GM21390 (cell line): ENCODE data around the gene ADAMTS6.
A peak's percentile ranks its signal among the peaks of the same experiment; 100 is the strongest.
"Not testable (repeated sequence)": the region's sequence is repeated elsewhere in the genome, so short reads cannot be mapped to it uniquely, and the experiment has no call there.

Source experiments
- ATAC-seq: cut with Tn5 transposase; IDR thresholded peaks from one replicate; pipeline ENCODE4 v1.9.1; 2021; ENCODE audit not compliant: unreplicated experiment

The ADAMTS6 gene

DNA sequence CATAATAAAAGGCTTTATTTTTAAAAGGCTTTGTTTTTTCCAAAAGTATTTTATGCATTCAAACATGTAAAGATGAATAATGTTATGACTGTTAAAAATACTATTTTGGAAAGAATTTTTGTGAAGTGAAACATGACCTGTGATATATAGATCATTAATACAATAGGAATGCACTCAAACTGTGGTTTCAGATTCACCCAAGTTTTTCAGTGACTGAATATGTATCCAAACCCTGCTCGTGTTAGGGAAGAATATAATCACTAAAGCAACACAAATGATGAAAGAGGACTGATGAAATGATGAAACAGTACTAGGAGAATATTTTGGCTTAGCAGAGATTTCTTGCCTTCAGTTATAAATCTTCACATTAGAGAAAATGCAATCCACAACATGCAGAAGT is 278.0 kb downstream of the ADAMTS6 start:
- no peak for ATAC-seq

DNA sequence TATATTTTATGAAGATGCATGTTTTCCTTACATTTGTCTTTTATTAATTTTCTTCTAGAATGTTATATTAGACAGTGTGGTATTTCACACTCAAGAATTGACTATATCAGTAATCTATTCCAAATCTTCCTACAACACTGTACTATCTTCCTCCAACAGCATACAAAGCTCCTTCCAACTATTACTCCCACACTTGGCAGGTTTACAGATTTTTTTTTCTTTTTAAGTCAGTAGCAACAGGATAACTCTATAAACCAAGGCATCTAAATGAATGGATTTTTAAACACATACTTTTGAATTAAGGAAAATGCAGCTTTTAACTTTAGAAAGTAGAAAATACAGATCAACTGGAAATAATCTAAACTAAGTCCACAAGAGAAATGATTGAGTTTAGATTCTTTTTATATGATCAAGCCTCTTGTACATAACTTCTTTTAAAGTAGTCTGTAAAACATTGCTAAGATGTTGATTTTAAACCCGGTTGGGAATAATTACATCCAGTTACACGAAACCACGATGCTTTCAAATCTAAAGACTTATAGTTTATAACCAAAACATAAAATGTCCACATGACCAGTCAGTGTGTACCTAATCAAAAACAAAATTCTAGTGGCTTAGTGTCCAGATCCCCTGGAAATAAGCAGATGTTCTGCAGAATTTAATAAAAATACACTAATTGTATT is 281.6 kb downstream of the ADAMTS6 start:
- no peak for ATAC-seq

DNA sequence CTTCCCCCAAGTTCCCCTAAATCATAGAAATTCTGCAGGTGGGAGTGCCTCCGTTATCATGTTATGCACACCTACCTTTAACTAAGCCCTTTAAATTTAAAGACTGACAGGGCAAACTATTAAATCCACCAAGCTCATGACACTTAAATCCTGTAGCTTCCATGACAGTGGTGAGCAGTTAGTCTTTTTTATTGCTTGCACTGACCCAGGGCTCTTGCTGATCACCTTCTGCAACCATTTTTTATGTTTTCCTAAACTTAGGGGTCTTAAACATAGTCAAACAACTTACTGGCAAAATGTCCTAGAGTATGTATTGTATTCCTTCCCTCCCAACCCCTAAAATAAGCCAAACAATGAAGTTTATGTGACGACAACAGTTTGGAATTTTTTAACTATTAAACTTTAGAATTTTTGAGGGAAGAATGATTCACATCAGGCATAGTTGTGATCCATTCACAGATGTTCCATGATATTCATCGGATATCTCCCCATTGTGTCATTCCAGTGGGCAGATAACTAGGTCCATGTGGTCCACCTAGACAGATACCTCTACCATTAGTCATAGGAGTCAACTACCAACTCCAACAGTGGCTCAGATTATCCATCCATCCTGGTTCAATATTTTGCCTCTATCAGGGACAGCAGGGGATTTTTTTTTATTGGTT is 283.1 kb downstream of the ADAMTS6 start:
- no peak for ATAC-seq

DNA sequence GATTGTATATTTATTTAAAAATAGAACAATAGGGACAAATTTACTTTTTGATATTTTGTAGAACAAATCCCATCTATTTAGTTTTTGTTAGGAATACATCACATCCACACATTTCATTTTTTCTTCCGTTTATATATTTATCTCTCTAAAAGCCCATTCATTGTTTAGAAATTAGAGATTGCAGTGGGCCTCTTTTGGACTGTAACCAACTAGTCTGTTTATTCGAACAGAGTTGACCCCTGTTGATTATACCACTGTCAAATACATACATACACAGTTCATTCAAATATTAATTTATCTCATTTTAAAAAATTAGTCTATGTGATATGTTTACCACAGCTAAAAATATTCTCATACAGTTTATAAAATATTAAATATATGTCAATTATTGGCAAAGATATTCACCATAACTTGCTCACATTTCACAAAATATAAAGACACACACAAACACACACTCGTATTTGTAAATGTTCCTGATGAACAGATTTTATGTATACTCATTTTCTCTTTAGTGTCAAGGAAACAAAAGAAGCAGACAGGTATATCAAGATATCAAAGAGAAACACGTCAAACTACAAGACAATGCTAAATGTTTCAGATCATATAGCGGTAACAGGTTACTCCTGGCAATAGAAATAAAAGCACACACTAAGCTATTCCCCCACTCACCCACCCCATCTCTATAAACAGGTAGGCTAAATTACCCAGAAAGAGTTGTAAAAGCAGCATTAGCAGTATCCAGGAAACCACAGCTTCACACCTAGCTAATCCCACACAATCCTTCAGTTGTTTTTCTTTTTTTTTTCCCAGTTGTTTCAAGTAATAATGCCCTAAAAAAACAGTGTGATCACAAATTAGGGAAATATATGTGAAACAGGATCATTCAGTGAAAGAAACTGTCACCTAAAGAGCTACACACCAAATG is 283.9 kb downstream of the ADAMTS6 start:
- no peak for ATAC-seq

DNA sequence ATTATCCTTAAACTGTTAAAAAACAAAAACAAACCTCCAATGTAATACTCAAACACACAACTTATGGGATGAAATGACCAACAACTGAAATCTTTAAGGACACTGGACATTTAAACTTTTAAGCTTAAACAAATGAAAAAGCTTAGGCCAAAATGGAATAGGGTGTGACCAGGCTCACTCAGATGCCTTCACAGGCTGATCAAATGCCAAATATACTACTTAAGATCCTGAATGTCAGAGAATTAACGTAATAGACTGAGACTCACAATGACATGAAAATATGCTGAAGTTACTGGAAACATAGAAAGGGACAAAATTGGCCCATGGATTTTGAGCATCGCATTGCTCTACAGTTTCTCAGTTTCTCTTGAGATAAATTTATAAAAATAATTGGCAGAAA is 286.8 kb downstream of the ADAMTS6 start:
- no peak for ATAC-seq

DNA sequence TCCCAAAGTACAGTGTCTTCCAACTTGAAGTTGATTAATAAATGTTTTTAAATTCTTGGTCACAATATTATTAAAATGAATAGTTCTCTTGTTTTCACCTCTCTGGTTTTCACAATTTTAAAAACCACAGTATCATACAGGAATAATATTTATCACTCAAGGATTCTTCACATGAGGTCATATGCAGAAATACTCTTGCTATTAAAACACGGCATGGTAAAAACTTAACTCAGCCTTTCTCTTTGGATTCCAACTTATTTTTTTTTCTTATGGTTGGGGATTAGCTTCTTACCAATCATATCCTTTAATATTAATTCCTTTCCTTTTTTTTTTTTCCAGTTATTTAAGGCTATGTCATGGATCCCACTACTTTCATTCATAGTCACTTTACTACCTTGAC is 289.4 kb downstream of the ADAMTS6 start:
- no peak for ATAC-seq

DNA sequence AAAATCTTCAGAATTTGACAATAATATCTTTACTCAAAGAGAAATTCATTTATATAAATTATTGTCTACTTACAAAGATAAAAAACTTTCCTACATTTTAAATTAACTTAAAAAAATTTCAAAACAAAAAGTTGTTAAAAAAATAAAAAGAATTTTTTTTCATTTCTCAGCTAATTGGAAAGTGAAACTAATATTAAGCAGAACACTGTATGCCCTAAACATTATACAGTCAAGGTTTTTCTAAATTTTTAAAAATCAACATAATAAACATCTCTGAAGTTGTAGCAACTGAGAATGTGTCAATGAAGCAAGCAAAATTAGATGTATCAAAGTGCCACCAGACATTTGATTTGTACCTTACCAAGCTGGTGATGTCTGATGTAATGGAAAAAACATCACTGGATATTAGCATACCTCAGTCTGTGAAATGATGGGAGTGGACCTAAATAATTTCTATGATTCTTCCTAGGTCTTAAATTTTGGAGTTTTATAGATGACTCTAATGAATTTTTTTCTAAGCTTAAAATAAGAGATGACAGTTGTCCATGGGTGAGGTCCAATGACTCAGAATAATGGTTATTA is 290.1 kb downstream of the ADAMTS6 start:
- ATAC-seq: no peak

DNA sequence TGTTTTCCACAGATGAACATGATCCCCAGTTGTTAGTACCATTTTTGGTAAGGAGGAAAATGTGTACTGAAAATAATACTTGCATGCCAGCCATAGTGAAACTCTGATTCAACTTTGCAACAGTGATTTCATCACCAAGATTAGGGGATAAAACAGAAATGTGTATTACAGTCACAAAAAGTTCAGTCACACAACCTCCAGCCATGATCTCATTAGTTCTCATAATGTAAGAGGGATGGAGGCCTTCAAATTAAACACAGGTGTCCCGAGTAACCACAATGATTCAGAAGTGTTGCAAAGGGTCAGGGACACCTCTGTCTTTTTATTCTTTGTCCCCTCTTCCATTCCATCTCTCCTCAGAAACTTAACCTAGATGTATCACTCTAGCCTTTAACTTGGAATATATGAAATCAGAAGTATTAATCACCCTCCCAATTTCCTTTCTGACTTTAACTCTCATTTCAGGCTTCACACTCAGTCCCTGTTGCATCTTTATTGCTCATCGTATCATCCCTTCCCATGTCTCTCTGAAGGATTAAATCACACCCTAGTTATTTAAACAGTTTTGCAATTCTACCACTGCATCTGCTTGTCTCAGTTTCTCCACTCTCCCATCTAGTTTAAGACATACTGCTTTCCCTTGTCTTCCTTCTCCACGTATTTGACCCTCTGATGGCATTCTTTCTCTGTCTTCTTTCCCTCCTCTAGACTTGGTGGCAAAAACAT is 291.2 kb downstream of the ADAMTS6 start:
- peak; percentile 55 for ATAC-seq

DNA sequence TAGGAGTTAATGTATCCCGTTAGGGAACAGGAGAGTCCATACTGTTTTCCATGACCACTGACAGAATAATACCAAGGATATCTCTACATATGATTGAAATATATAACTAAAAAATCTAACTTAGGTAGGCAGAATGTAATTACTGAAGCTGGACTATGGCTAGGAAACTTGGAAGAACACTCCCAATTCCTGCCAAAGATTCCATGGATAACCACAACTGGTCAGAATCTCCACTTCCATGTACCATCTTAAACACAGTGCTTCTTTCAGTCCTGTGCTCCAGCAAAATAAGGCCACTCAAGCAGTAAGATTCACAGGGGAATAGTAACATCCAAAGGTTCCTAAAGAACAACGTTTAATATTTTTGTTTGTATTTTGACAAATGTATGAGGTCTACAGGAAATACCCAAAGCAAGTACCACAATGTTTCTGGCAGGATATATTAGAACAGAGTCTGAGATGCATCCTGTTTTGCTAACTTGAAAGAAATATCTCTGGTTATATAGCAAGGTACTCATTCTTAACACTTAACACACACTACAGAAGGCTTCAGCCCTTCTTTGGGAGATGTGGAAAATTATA is 295.0 kb downstream of the ADAMTS6 start:
- ATAC-seq: no peak

DNA sequence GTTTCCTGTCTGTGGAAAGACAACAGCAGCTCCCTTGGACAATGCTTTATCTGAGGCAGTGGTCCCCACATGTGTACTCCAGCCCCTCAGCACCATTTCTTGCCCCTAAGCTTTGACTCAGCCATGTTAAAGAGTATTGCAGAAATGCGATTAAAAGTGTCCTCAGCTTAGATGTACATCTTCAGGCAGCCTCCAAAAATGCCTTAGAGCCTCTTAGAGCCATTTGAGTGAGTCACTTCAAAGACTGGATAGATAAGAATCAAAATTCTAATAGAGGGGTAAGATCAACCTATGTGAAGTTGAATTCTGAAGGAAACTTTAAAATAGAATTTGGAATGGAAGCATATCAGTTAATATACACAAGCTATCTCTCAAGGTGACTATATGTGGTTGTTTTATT is 296.3 kb downstream of the ADAMTS6 start:
- no peak for ATAC-seq

DNA sequence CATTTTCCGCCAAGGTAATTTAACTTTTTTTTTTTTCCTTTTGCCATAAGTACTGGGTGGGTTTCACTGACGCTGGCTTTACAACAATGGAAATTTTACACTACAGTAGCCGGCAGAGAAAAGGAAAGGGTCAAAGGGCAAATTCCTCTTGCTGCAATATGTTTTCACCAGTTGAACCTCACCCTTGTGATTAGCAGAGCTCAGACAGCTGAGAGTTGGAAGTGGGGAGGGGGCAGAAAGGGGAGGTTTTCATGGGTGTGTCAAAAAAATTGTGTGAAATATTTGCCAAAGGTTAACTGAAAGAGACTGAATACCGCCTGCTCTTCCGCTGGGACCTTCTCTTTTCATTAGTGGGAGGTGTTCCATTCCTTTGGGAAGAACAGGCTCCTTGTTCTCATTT is 296.9 kb downstream of the ADAMTS6 start:
- ATAC-seq: no peak

DNA sequence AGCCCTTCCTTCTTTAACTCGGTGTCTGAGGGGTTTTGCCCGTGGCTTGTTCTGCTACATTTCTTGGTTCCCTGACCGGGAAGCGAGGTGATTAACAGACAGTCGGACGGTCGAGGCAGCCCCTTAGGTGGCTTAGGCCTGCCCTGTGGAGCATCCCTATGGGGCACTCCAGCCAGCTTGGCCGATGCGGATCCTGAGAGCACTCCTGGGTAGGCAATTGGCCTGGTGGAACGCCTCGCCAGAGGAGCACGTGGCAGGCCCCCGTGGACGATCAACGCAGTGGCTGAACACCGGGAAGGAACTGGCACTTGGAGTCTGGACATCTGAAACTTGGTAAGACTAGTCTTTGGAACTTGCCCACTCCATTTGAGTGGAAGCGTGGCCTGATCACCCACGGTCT is 307.5 kb downstream of the ADAMTS6 start:
- not testable (repeated sequence) for ATAC-seq

DNA sequence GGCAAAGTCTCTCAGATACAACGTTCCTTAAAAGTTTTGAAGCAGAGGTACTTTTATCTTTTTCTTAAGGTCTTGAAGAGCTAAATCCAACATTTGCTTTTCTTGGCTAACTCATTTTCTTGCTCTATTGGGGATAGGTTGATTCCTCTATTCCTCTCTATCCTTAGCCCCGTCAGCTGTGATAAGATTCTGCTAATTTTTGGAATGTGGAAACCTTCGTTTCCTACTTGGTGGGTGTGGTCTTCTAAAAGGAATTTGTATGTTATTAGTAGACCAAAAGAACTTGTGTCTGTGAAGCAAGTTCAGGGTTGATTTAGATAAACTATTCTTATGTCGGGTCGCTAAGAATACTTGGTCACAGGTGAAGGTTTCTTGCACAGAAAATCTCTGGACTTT is 308.6 kb downstream of the ADAMTS6 start:
- ATAC-seq: no peak

DNA sequence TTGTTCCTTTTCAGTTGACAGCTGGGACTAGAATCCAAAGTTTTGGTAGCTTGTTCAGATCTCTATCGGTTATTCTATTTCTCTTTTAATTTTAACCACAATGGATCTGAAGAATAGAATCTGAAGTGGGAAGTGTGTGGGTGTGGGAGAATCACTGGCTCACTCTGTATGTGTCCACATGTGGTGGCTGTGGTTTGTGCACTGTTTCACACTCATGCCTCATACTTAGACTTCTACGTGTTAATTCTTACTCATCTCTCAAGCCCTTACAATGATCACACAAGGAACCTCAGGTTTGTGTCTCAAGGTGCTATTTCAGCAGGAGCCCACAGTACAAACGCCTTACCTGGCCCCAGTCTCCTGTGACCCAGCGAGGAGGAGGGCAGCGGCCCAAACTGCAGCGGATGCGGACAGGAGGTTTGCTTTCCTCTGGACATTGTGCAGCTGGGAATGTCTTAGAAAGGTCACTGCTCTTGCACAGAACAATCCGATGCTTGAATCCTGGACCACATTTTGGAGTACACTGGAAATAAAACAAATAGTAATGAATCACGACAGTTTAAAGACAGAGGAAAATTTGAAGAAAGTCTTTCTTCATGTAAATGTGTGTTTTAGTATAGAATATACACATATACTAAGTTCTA is 309.1 kb downstream of the ADAMTS6 start:
- peak; percentile 95 for ATAC-seq

DNA sequence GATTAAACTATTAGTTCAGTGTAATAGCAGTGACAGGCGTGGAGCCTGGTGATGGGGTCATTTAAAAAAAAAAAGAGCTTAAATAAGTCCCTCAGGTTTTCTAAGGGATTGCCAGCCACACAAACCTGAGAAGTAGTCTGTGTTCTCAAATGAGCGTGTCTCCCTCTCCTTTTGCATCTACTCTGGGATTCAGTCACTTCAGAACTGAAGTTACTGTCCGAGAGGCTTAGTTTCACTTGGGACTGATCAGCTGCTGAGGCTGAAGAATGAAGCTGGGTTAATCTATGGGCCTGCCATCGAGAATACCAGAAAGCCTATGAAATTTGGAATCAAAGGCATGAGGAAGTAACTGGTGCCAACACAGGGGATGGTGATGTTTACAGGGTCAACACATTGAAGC is 310.1 kb downstream of the ADAMTS6 start:
- ATAC-seq: no peak

DNA sequence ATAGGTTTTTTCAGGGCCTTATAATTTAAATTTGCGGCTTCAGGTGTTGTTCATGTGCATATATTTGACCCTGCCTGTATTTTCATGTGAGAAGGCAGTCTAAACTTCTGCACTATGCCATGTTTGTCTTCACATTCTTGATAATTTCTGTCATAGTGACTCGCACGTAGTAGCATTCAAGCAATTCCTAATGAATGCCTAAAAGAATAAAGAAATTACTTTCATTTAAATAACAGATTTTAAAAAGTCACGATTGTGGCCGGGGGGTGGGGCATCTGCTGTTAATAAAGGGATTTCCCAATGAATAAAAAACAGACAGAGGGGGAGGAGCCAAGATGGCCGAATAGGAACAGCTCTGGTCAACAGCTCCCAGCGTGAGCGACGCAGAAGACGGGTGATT is 318.0 kb downstream of the ADAMTS6 start:
- ATAC-seq: no peak

DNA sequence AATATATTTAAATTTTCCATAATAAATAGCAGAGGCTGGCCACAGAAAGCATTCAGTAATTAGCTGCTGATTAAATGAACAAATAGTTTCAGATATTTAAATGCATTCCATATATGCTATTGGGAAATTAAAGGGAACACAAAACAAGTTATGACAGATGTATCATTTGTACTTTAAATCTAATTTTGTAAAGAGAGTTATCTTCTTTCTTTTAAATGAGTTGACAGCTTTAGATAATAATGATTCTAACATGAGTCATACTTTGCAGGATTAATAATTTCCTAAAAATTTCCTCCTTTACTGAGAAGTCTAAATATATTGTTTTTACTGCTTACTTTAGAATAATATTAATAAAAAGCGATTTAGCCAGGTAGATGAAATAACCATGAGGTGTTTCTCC is 320.1 kb downstream of the ADAMTS6 start:
- ATAC-seq: no peak

DNA sequence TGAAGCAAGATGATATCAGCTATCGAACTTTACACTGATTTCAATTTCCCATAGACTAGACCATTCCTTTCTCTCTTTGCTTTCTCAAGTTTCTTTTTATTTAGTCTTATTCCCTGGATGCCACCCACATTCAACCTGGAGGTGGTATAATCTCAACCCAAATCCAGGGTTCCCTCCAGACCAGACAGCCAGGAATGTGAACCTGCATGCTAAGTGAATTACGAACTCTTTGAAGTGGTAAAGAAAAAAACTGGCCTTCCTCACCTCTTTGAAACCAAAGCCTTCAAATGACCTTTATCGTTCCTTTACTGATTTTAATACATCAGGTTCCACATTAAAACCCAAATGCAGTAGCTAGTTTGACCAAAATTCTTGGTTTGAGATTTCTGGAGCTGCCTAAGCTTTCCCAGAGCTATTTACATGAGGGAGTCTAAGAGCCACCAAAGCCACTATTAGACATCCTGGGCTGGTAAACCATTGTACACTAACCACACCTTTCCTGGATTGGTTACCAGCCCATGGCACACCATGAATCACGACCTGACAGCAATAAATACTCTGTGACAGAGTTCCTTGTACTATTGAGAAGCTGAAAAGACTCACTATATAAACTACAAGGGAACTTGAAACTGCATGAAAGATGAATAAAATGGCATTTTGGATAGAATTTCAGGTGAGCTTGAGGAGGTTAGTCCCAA is 323.7 kb downstream of the ADAMTS6 start:
- ATAC-seq: no peak

DNA sequence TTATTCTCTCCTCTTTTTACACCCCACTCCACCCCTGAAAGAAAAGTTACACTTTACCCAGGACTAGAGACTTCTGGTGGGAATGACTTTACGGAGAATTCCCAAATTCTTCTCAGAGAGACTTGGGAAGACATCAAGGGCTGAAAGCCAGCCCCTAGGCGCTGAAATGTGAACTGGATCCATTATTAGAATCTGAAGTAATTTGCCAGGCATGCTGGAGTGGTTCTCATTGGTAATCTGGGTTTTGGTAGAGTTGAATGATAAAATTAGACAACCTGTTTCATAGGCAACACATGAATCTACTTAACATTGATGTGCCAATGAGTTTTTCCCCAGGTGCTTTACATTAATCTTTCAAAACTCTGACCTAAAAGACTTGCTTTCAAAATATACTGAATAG is 324.8 kb downstream of the ADAMTS6 start:
- no peak for ATAC-seq
